Ascending aorta (tissue), 2 donors: ENCODE measurements around the gene TEX29. TPM values are rescaled to one million over a fixed set of nuclear protein-coding genes. Genes with fewer than 3 reads are reported as not detected.

Source experiments
- DNase-seq, 2 donors: peaks; one replicate each; pipeline ENCODE4 v3.0.0-alpha.2; 2019; ENCODE audit warnings: low spot score in 2 of 2
- H3K27ac ChIP-seq, 2 donors: fragments of 200-600 bp; sonication (generic); one replicate each; pipeline ENCODE4 v1.5.1; 2016 to 2017; ENCODE audit warnings: mild to moderate bottlenecking in 1 of 2
- H3K27me3 ChIP-seq: fragments of 200-600 bp; sonication (generic); one replicate; pipeline ENCODE4 v1.5.1; 2017
- H3K36me3 ChIP-seq, 2 donors: fragments of 200-600 bp; sonication (generic); one replicate each; pipeline ENCODE4 v1.5.1; 2016
- H3K4me1 ChIP-seq, 2 donors: fragments of 200-600 bp; sonication (generic); one replicate each; pipeline ENCODE4 v1.5.1; 2016 to 2017; ENCODE audit warnings: mild to moderate bottlenecking in 1 of 2
- H3K4me3 ChIP-seq, 2 donors: fragments of 200-600 bp; sonication (generic); one replicate each; pipeline ENCODE4 v1.5.1; 2016 to 2017; ENCODE audit warnings: mild to moderate bottlenecking in 1 of 2
- H3K9me3 ChIP-seq, 2 donors: fragments of 200-600 bp; sonication (generic); one replicate each; pipeline ENCODE4 v1.5.1; 2016
- CTCF ChIP-seq, 3 experiments: fragments of 200-600 bp in 2 of 3; fragments of 450-650 bp in 1 of 3; sonication (generic) in 2 of 3; IDR thresholded peaks; one replicate each; pipeline ENCODE4 v1.5.1; 2016 to 2019; ENCODE audit warnings: antibody characterized with exemption in 3 of 3, mild to moderate bottlenecking in 1 of 3, moderate library complexity in 1 of 3
- intact Hi-C: fragments of 100-400 bp; cut with DNase I; formaldehyde crosslinking; loops from one replicate; pipeline ENCODE4 v1.15.1; 2023
- total RNA-seq: library from RNA; depleted of rRNA; stranded (reverse); fragments of >200 nt; gene quantifications from one replicate; pipeline ENCODE4 v1.1.0, GENCODE V29; 2016

The TEX29 gene
- total RNA-seq, 1 donor from 2014 or later = not detected

- H3K4me3 ChIP-seq = no peak overlapping the region
- no peaks in the 10 kb centered on the region for H3K4me1 ChIP-seq
- H3K36me3 ChIP-seq = peaks cover 0 to 3% of the 10 kb centered on the region in 2 donors
- intact Hi-C loops = no loop called here
- H3K27ac ChIP-seq = no peak overlapping the region
- peak in 1 of 2 donors; percentile 21 for DNase-seq
- no peaks in the 10 kb centered on the region for H3K27me3 ChIP-seq
- H3K9me3 ChIP-seq = no peaks in the 10 kb centered on the region
- no peak for TF ChIP-seq CTCF (IDR thresholded peaks at IDR 0.05)
These were observed 9.2 kb downstream of the TEX29 start for GRCh38 chr13:111329641-111330040.

GRCh38 chr13:111330066-111330610 lies 9.7 kb downstream of the TEX29 start:
- DNase-seq = peak in 1 of 2 donors; percentile 7
- no peak for TF ChIP-seq CTCF (IDR thresholded peaks at IDR 0.05)
- no peak overlapping the region for H3K27ac ChIP-seq
- H3K4me1 ChIP-seq = no peaks in the 10 kb centered on the region
- H3K9me3 ChIP-seq = no peaks in the 10 kb centered on the region
- H3K36me3 ChIP-seq = peaks cover 0 to 3% of the 10 kb centered on the region in 2 donors
- H3K27me3 ChIP-seq = no peaks in the 10 kb centered on the region
- intact Hi-C loops = no loop called here
- no peak overlapping the region for H3K4me3 ChIP-seq

GRCh38 chr13:111335298-111335697 lies 14.9 kb downstream of the TEX29 start:
- Histone ChIP-seq H3K9me3 (no peaks in the 10 kb centered on the region), H3K4me1 (no peaks in the 10 kb centered on the region), H3K27me3 (no peaks in the 10 kb centered on the region), H3K4me3 (no peak overlapping the region), H3K27ac (no peak overlapping the region), H3K36me3 (peaks cover 4 to 19% of the 10 kb centered on the region in 2 donors)
- no peak for TF ChIP-seq CTCF (IDR thresholded peaks at IDR 0.05)
- intact Hi-C loops = no loop called here
- peak in 1 of 2 donors; percentile 8 for DNase-seq

GRCh38 chr13:111336666-111337065 lies 16.2 kb downstream of the TEX29 start:
- no peaks in the 10 kb centered on the region for H3K27me3 ChIP-seq
- H3K9me3 ChIP-seq = no peaks in the 10 kb centered on the region
- no peak overlapping the region for H3K27ac ChIP-seq
- no peak for TF ChIP-seq CTCF (IDR thresholded peaks at IDR 0.05)
- no peak for DNase-seq
- peaks cover 4 to 19% of the 10 kb centered on the region in 2 donors for H3K36me3 ChIP-seq
- intact Hi-C loops = no loop called here
- no peak overlapping the region for H3K4me3 ChIP-seq
- H3K4me1 ChIP-seq = no peaks in the 10 kb centered on the region

- H3K27me3 ChIP-seq = no peaks in the 10 kb centered on the region
- H3K4me1 ChIP-seq = no peaks in the 10 kb centered on the region
- H3K9me3 ChIP-seq = no peaks in the 10 kb centered on the region
- intact Hi-C loops = no loop called here
- H3K4me3 ChIP-seq = no peak overlapping the region
- no peak for TF ChIP-seq CTCF (IDR thresholded peaks at IDR 0.05)
- no peak overlapping the region for H3K27ac ChIP-seq
- peak in 1 of 2 donors; percentile 18 for DNase-seq
- H3K36me3 ChIP-seq = peaks cover 4 to 19% of the 10 kb centered on the region in 2 donors
These were observed 16.8 kb downstream of the TEX29 start for GRCh38 chr13:111337206-111337605.

GRCh38 chr13:111337741-111338140 lies 17.3 kb downstream of the TEX29 start:
- Histone ChIP-seq H3K36me3 (peaks cover 4 to 19% of the 10 kb centered on the region in 2 donors), H3K9me3 (no peaks in the 10 kb centered on the region), H3K27ac (no peak overlapping the region), H3K27me3 (no peaks in the 10 kb centered on the region), H3K4me3 (no peak overlapping the region), H3K4me1 (no peaks in the 10 kb centered on the region)
- DNase-seq = peak in 1 of 2 donors; percentile 4
- TF ChIP-seq CTCF (IDR thresholded peaks at IDR 0.05) = no peak
- intact Hi-C loops = no loop called here
